Panc1 (cell line): ENCODE measurements around the gene CENPP.

Experiments used
- CTCF ChIP-seq: fragments of 450-650 bp; IDR thresholded peaks from 2 replicates; pipeline ENCODE4 v1.5.1; 2017; ENCODE audit warnings: mild to moderate bottlenecking
- POLR2AphosphoS5 ChIP-seq: IDR thresholded peaks from 2 replicates; pipeline ENCODE4 v1.6.1; 2012; ENCODE audit warnings: mild to moderate bottlenecking, low read depth, low read length, moderate library complexity
- REST ChIP-seq, 2 experiments: IDR thresholded peaks; 2 replicates each; pipeline ENCODE4 v1.6.1; 2011 to 2012; ENCODE audit warnings: low read depth in 2 of 2, control low read depth in 1 of 2, low read length in 1 of 2, mild to moderate bottlenecking in 1 of 2, moderate library complexity in 1 of 2; ENCODE audit not compliant: insufficient read depth in 1 of 2
- SIN3A ChIP-seq: IDR thresholded peaks from 2 replicates; pipeline ENCODE4 v1.6.1; 2012; ENCODE audit warnings: low read depth, mild to moderate bottlenecking, low read length, moderate library complexity, borderline replicate concordance; ENCODE audit not compliant: insufficient read depth
- TCF7L2 ChIP-seq: IDR thresholded peaks from 2 replicates; pipeline ENCODE4 v1.6.1; 2011; ENCODE audit warnings: mild to moderate bottlenecking, low read depth, low read length, inconsistent platforms

GRCh38 chr9:92480291-92480771 is 154.6 kb downstream of the CENPP start:
- TF ChIP-seq TCF7L2 (no peak), CTCF (no peak), SIN3A (no peak), POLR2AphosphoS5 (no peak), REST (IDR thresholded peaks at IDR 0.05; ENCODE audit: insufficient read depth in 1 of 2, low read depth in 2 of 2, low read length in 1 of 2) (no peak)
